NCI-H526 treated with DMSO at 0.1 percent for 48 hours (cell line): ENCODE data around the gene CTSV.
A peak's percentile ranks its signal among the peaks of the same experiment; 100 is the strongest.
"Not testable (repeated sequence)": the region's sequence is repeated elsewhere in the genome, so short reads cannot be mapped to it uniquely, and the experiment has no call there.

Experiments
- DNase-seq: peaks from one replicate; lab custom pipeline; 2025; lab: John Stamatoyannopoulos, UW

Gene CTSV

DNA sequence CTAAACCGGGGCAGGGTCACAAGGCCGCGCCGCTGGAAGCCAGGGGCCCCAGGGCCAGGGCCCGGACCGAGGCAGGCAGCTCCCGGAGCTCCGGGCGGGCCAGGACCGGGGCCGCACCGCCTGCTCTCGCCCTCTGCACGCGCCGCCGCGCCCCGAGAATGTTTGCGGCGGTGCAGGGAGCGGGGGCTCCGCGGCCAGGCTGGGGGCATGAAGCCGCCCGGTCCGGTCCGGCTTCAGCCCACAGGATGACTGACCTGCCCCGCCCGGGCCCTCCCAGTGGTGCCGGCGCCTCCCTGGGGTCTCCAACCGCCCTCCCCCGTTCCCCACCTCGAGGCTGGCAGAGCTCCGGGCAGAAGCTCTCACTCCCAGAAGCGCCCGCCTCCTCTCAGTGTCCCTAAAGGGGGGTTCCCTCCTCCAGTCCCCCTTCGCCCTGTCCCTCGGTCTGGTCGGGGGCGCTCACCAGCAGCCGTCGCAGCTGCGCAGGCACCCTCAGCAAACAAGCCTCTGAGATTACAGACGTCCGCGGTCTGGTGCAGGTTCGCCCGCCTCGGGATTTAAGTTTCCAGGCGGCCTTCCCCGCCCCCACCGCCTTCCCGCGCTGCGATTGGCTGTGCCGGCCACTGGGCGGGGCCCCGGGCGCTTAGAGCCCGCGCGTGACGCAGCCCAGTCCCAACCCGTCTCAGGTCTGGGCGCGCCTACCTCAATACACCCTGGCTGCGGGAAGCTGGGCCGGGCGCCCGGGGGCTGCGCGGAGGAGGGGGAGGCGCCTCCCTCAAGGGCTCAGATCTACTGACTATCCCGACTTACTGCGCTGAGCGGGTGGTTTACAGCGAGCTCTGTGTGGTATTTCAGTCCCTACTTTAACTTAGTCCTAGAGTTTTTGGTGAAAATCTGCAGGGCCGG lies at the start of gene CTSV:
Gene CTSV (minus strand): TSS at position 532 of the 903 bp plus-strand sequence. CDS start 1,099 bp downstream, outside the sequence.
- peak; percentile 53 for DNase-seq

DNA sequence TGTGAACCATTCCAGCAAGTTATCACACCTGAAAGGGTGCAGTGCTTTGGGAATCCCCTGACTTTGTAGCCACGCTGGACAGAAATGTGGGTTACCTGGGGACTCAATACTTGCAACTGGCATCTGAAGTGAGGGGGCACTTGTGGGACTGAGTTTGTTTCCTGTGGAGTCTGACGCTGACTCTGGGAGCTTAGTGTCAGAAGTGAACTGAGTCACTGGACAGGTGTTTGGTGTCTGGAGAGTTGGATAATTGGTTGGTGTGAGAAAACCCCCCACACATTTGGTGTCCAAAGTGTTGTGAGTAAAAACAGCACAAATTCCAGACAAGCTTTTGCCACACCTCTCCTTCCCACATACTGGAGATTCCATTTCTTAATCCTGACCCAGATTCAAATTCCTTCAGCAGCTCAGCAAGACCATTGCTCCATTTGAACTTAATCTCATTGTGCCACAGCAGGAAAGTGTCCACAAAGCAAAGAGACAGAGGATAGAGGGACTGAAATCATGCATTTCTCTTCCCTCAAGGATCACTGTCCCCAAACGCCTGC lies 48.8 kb upstream of the CTSV start:
- DNase-seq, result not testable (repeated sequence)

DNA sequence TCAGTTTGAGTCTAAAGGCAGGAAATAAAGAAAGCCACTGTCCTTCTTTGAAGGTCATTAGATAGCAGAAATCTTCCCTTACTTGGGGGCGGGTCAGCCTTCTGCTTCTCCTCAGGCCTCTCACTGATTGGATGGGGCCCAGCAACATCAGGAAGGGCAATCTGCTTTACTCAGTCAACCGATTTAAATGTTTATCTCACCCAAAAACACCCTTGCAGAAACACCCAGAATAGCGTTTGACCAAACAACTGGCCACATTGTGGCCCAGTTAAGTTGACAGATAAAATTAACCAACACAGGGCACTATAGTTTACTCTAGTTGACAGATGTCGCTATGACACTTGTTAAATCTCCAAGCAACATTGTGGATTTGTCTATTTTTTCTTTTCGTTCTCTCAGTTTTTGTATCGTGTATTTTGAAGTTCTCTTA lies 45.6 kb upstream of the CTSV start:
- not testable (repeated sequence) for DNase-seq

GRCh38 chr9:97078362-97078761 lies 39.4 kb upstream of the CTSV start:
- no peak for DNase-seq

DNA sequence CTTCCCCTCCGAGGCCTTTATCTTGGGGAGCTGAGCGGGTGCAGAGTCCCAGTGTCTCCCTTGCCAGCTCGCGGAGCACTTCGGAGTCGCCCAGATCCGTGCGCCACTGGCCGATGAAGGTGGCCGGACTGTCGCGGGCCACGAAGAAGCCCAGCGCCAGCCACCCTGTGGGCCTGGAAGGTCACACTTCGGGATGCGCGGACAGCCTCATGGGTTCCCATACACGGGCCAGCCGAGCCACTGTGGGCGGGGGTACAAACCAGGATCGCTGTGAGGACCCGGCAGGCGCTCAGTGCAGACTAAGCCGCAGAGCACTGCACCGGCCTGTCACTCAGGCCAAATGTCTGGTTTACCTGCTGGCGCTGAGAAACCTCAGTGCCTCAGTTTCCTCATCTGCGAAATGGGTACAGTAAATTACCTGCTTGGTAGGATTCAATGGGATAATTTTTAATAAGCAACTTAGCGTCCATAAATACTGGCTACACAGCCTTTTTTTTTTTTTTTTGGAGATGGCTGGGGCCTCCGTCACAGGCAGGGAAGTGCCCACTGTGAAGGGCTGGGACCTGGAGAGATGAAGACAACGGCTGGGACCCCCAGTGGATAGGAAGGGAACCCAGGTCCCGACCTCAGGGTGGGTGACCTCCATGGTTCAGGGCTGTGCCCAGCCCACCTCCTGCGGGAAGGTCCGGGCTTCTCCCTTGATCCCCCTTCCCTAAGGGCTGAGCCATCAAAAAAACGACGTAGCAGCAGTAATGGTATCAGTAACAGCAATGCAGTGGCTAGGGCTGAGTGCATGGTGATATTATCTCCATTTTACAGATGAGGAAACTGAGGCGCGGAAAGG lies 38.7 kb upstream of the CTSV start:
- DNase-seq, result no peak

DNA sequence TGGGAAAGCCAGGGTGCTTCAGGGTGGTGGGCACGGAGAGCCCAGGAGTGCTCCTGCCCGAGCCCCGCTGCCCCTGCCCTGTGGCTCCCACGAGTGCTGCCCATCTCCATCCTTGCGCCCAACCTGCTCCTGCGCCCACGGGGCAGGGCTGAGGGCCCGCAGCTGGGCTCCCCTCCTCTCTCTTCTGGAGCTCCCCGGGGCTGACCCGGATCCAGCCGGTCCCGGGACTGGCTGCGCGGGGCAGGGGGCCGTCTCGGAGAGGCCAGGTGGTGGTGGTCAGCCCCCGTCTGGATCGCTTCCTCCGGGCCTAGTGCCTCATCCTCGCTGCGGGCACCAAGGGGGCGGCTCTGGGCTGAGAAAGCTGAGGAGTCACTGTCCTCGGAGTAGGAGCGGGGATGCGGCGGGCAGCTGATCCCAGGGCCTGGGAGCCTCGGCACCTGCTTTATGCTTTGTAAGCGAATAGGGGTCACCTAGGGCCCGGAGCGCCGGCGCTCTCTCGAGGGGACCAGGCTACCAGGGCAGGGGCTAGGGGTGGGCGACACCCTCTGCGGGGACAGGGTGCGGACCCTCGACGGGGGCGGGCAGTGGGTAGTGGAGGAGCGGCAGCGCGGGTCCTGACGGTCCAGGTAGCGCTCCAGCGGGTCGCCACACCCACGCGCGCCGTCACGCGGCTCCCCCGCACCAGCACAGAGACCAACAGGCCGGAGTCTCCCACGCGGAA lies 37.9 kb upstream of the CTSV start:
- not testable (repeated sequence) for DNase-seq

- no peak for DNase-seq
Observed at GRCh38 chr9:97076238-97076637, 37.3 kb upstream of the CTSV start.

- no peak for DNase-seq
Observed at GRCh38 chr9:97075289-97075985, 36.5 kb upstream of the CTSV start.

GRCh38 chr9:97073506-97073905 lies 34.6 kb upstream of the CTSV start:
- peak; percentile 24 for DNase-seq

- DNase-seq, result no peak
Observed at GRCh38 chr9:97072285-97072776, 33.4 kb upstream of the CTSV start.

- not testable (repeated sequence) for DNase-seq
Observed at GRCh38 chr9:97070325-97070724, 31.4 kb upstream of the CTSV start.

GRCh38 chr9:97067490-97067889 lies 28.5 kb upstream of the CTSV start:
- DNase-seq, result no peak

DNA sequence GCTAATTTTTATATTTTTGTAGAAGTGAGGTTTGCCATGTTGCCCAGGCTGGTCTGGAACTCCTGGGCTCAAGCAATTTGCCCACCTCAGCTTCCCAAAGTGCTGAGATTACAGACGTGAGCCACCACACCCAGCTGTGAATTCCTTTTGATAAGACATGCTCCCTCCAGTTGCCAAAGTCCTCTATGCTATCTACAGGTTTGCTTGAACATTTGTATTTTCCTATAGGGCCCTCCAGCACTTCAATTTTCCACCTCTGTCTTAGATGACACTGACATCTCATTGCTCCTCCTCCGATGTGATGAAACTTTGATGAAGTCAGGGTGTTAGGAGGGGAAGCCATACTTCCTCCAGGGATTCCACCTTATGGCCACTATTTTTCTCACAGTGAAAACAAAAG lies 25.2 kb upstream of the CTSV start:
- DNase-seq, result no peak

GRCh38 chr9:97060796-97061195 lies 21.9 kb upstream of the CTSV start:
- DNase-seq, result no peak

DNA sequence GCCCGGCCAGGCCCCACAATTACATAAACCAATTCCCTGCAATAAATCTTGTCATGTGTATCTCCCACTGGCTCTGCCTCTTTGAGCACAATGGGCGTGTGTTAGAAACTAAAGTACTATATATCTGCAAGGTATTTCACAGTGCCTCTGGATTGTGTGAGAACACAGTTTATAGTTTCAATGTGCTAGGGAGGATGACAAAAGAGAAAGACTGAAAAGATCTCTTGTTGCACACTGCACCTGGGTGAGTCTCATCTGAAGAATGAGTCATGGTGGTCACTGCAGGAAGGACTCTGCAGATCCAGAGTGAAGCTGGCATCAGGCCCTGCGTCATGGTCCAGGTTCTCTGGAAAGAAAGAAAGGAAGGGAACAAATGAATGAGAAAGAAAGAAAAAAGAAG lies 20.7 kb upstream of the CTSV start:
- DNase-seq, result no peak

- no peak for DNase-seq
Observed at GRCh38 chr9:97057651-97058050, 18.7 kb upstream of the CTSV start.

- DNase-seq, result not testable (repeated sequence)
Observed at GRCh38 chr9:97055891-97056290, 16.9 kb upstream of the CTSV start.

- DNase-seq, result no peak
Observed at GRCh38 chr9:97053717-97054116, 14.8 kb upstream of the CTSV start.

DNA sequence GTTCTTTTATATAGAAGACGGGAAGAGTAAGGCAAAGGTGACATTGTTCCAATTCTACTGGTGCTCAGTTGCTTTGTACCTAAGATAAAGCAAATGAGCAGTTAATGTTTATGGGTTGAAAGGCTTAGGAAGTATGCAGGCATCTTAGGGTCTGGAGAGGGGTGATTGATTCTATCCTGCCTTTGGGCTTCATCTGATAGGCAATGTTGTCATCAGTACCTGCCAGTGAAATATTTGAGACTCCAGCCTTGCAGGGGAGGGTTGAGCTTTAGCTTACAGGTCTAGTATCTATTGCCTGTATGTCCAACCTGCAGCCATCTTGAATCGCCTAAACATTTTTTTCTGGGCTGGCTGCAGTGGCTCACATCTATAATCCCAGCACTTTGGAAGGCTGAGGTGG lies 13.8 kb upstream of the CTSV start:
- DNase-seq, result no peak

- no peak for DNase-seq
Observed at GRCh38 chr9:97046228-97046627, 7.3 kb upstream of the CTSV start.

DNA sequence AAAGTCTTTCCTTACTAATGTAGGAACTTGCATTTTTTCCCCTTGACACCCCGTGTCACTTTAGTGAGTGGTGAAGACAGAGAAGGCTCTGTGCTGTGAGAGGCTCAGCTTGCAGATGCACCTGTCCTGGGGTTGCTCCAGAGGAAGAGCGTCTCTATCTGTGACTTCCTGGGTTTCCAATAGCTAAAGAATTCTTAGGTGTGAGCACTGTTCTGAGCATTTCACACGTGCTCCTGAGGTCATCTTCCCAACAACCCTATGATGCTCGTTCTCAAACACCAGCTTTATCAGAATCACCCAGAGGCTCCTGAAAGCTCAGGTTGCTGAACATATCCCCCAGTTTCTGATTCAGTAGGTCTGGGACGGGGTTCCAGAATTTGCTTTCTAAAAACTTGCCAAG lies 6.4 kb upstream of the CTSV start:
- DNase-seq, result no peak
